Lower lobe of right lung (tissue), 2 donors: ENCODE data around the gene AS3MT. TPM values are rescaled to one million over a fixed set of nuclear protein-coding genes. Genes with fewer than 3 reads are reported as not detected.

ENCODE experiments used
- ATAC-seq, 2 donors: fragments of 200-7000 bp; cut with Tn5 transposase; one replicate each; pipeline ENCODE4 v1.9.1; 2020 to 2022; ENCODE audit warnings: mild to moderate bottlenecking in 2 of 2, moderate library complexity in 2 of 2
- DNase-seq: peaks from one replicate; pipeline ENCODE4 v3.0.0-alpha.2; 2020
- H3K27ac ChIP-seq: fragments of 200-600 bp; one replicate; pipeline ENCODE4 v1.8.0; 2022
- H3K27me3 ChIP-seq: fragments of 200-600 bp; one replicate; pipeline ENCODE4 v1.8.0; 2022; ENCODE audit warnings: low read depth
- H3K36me3 ChIP-seq: fragments of 200-600 bp; one replicate; pipeline ENCODE4 v1.8.0; 2022; ENCODE audit warnings: mild to moderate bottlenecking
- H3K4me1 ChIP-seq: fragments of 200-600 bp; one replicate; pipeline ENCODE4 v1.8.0; 2022
- H3K4me3 ChIP-seq: fragments of 200-600 bp; one replicate; pipeline ENCODE4 v1.8.0; 2022; ENCODE audit warnings: mild to moderate bottlenecking
- H3K9me3 ChIP-seq: fragments of 200-600 bp; one replicate; pipeline ENCODE4 v1.8.0; 2022
- CTCF ChIP-seq: fragments of 200-600 bp; IDR thresholded peaks from one replicate; pipeline ENCODE4 v1.8.0; 2022; ENCODE audit warnings: antibody characterized with exemption, mild to moderate bottlenecking
- intact Hi-C: fragments of 100-400 bp; cut with DNase I; formaldehyde crosslinking; loops from one replicate; pipeline ENCODE4 v1.11.0; 2022
- total RNA-seq: library from RNA; stranded (reverse); fragmentation: NEBNext Ultra II Directional; extraction: Animal tissue kit (Norgen Biotek cat#: 25700); gene quantifications from one replicate; pipeline ENCODE4 v1.2.1, GENCODE V29; 2021
- donor health status: DM: no; HTN: yes; CAD: no; lungs with severe emphysema.

The AS3MT gene
- total RNA-seq, 1 donor from 2014 or later: 1.9 TPM

- no peak overlapping the region for H3K4me3 ChIP-seq
Observed at GRCh38 chr10:102880256-102880655, 11.0 kb downstream of the AS3MT start.

GRCh38 chr10:102888048-102888447, 18.8 kb downstream of the AS3MT start:
- DNase-seq: no peak
- Histone ChIP-seq H3K4me1 (no peaks in the 10 kb centered on the region), H3K4me3 (no peak overlapping the region), H3K27me3 (no peaks in the 10 kb centered on the region), H3K36me3 (no peaks in the 10 kb centered on the region), H3K27ac (no peak overlapping the region), H3K9me3 (no peaks in the 10 kb centered on the region)
- intact Hi-C loops: no loop called here
- no peak for TF ChIP-seq CTCF
- ATAC-seq: no peak

More at GRCh38 chr10:102880256-102880655, 11.0 kb downstream of the AS3MT start:
- Histone ChIP-seq H3K27me3 (no peaks in the 10 kb centered on the region), H3K36me3 (no peaks in the 10 kb centered on the region), H3K27ac (no peak overlapping the region), H3K4me1 (no peaks in the 10 kb centered on the region), H3K9me3 (no peaks in the 10 kb centered on the region)
- intact Hi-C loops: no loop called here
- DNase-seq: no peak
- no peak for ATAC-seq
- no peak for TF ChIP-seq CTCF

- ATAC-seq (no peak), DNase-seq (no peak)
- no peaks in the 10 kb centered on the region for H3K36me3 ChIP-seq
- no peak overlapping the region for H3K27ac ChIP-seq
- H3K9me3 ChIP-seq: no peaks in the 10 kb centered on the region
- no peaks in the 10 kb centered on the region for H3K4me1 ChIP-seq
- no peak overlapping the region for H3K4me3 ChIP-seq
- H3K27me3 ChIP-seq: no peaks in the 10 kb centered on the region
- no peak for TF ChIP-seq CTCF
- intact Hi-C loops: no loop called here
Observed at GRCh38 chr10:102894466-102895213, 25.4 kb downstream of the AS3MT start.

- H3K9me3 ChIP-seq: no peaks in the 10 kb centered on the region
- no peak overlapping the region for H3K27ac ChIP-seq
- H3K27me3 ChIP-seq: no peaks in the 10 kb centered on the region
- H3K4me3 ChIP-seq: no peak overlapping the region
- ATAC-seq (no peak), DNase-seq (no peak)
- H3K4me1 ChIP-seq: no peaks in the 10 kb centered on the region
- no peak for TF ChIP-seq CTCF
- intact Hi-C loops: no loop called here
- H3K36me3 ChIP-seq: no peaks in the 10 kb centered on the region
Observed at GRCh38 chr10:102900006-102900405, 30.7 kb downstream of the AS3MT start.

GRCh38 chr10:102904346-102904745, 35.1 kb downstream of the AS3MT start:
- no peak for TF ChIP-seq CTCF
- Histone ChIP-seq H3K4me1 (no peaks in the 10 kb centered on the region), H3K36me3 (no peaks in the 10 kb centered on the region), H3K27me3 (no peaks in the 10 kb centered on the region), H3K27ac (no peak overlapping the region), H3K9me3 (no peaks in the 10 kb centered on the region), H3K4me3 (no peak overlapping the region)
- ATAC-seq (no peak), DNase-seq (no peak)
- intact Hi-C loops: no loop called here
